HepG2 (cell line): ENCODE data around the gene TEDC2. TPM values are rescaled to one million over a fixed set of nuclear protein-coding genes. Genes with fewer than 3 reads are reported as not detected.

ENCODE experiments used
- CSRNP2 ChIP-seq: sonication (generic); formaldehyde crosslinking; conservative IDR thresholded peaks from 2 replicates; pipeline ENCODE4 v1.8.0; 2022; ENCODE audit warnings: low read depth, missing genetic modification reagents
- HOXA3 ChIP-seq: sonication (generic); formaldehyde crosslinking; IDR thresholded peaks from 2 replicates; pipeline ENCODE4 v1.5.0; 2020; ENCODE audit warnings: missing genetic modification reagents
- ISL2 ChIP-seq: sonication (generic); formaldehyde crosslinking; IDR thresholded peaks from 2 replicates; pipeline ENCODE4 v1.5.0; 2020; ENCODE audit warnings: missing genetic modification reagents
- SIX4 ChIP-seq: sonication (generic); formaldehyde crosslinking; IDR thresholded peaks from 2 replicates; pipeline ENCODE4 v1.4.0; 2020; ENCODE audit warnings: missing genetic modification reagents
- U2AF1 ChIP-seq: fragments of 200-400 bp; formaldehyde crosslinking; optimal IDR thresholded peaks from 2 replicates; pipeline ENCODE3; 2017; ENCODE audit warnings: mild to moderate bottlenecking, low read depth, low read length
- ZBTB46 ChIP-seq: sonication (generic); formaldehyde crosslinking; IDR thresholded peaks from 2 replicates; pipeline ENCODE4 v1.4.0; 2020; ENCODE audit warnings: mild to moderate bottlenecking, missing genetic modification reagents, borderline replicate concordance
- ZHX1 ChIP-seq: sonication (generic); formaldehyde crosslinking; IDR thresholded peaks from 2 replicates; pipeline ENCODE4 v1.8.1; 2022; ENCODE audit warnings: low read depth, mild to moderate bottlenecking, missing genetic modification reagents
- ZNF407 ChIP-seq: sonication (generic); formaldehyde crosslinking; IDR thresholded peaks from one replicate; pipeline ENCODE4 v1.5.1; 2020; ENCODE audit warnings: mild to moderate bottlenecking, missing genetic modification reagents; ENCODE audit errors: not compliant biosample characterization
- ZNF550 ChIP-seq: sonication (generic); formaldehyde crosslinking; IDR thresholded peaks from 2 replicates; pipeline ENCODE4 v1.4.0; 2020; ENCODE audit warnings: mild to moderate bottlenecking, missing genetic modification reagents, borderline replicate concordance
- ZNF576 ChIP-seq: sonication (generic); formaldehyde crosslinking; IDR thresholded peaks from 2 replicates; pipeline ENCODE4 v1.4.0; 2020; ENCODE audit warnings: mild to moderate bottlenecking, missing genetic modification reagents
- ZNF749 ChIP-seq: sonication (generic); formaldehyde crosslinking; IDR thresholded peaks from 2 replicates; pipeline ENCODE4 v1.8.0; 2022; ENCODE audit warnings: mild to moderate bottlenecking, missing genetic modification reagents, moderate library complexity, borderline replicate concordance
- ZNF841 ChIP-seq: sonication (generic); formaldehyde crosslinking; IDR thresholded peaks from 2 replicates; pipeline ENCODE4 v1.8.1; 2023; ENCODE audit warnings: missing genetic modification reagents, borderline replicate concordance
- ZSCAN31 ChIP-seq: sonication (generic); formaldehyde crosslinking; IDR thresholded peaks from 2 replicates; pipeline ENCODE4 v1.5.0; 2020; ENCODE audit warnings: low read depth, mild to moderate bottlenecking, missing genetic modification reagents
- polyA plus RNA-seq, 8 experiments: library from polyadenylated mRNA; depleted of rRNA in 3 of 8; stranded (reverse) in 7 of 8; unstranded in 1 of 8; fragments of >200 nt; fragmentation: Illumina TruSeq in 4 of 8; extraction: Trizol in 4 of 8; gene quantifications; 2 replicates each; pipeline versions ENCODE4 v1.2.1 to v1.2.3, GENCODE V29; 2011 to 2016; ENCODE audit warnings: low read depth in 4 of 8, missing spikeins in 1 of 8, mixed read lengths in 1 of 8; ENCODE audit not compliant: insufficient read depth in 1 of 8
- total RNA-seq, 5 experiments: library from RNA; depleted of rRNA; stranded (reverse); fragments of >200 nt; fragmentation: Illumina TruSeq; extraction: Trizol; gene quantifications; 2 replicates each; pipeline ENCODE4 v1.2.3, GENCODE V29; 2016; ENCODE audit warnings: low read depth in 1 of 5

The TEDC2 gene
- total and polyA plus RNA-seq, 2 of the 13 experiments (the other 11 are each of a cell fraction or from before 2014, with no cell fraction given) = 6.2 to 24.4 TPM

GRCh38 chr16:2459647-2460390, at the start of gene TEDC2 (continued):
- TF ChIP-seq CSRNP2 (CRISPR knock-in tag) (no peak), ZNF550 (CRISPR knock-in tag) (no peak), SIX4 (CRISPR knock-in tag) (no peak), ZBTB46 (CRISPR knock-in tag) (no peak), ISL2 (no peak), U2AF1 (peak; percentile 38), ZHX1 (peak; percentile 81; the same call in 1 of the 2 replicates), HOXA3 (peak; percentile 44; the same call in 1 of the 2 replicates), ZNF749 (0 out of 2 replicates have a peak, but pooled peaks have one; percentile 81), ZNF576 (no peak), ZSCAN31 (CRISPR knock-in tag) (0 out of 2 replicates have a peak, but pooled peaks have one; percentile 58), ZNF407 (CRISPR knock-in tag) (no peak), ZNF841 (CRISPR knock-in tag) (no peak)
